PC-3 (cell line): ENCODE measurements around the gene PLXNA2. TPM values are rescaled to one million over a fixed set of nuclear protein-coding genes. Genes with fewer than 3 reads are reported as not detected.

Experiments used
- ATAC-seq: fragments of 200-7000 bp; cut with Tn5 transposase; 2 replicates; pipeline ENCODE4 v1.9.1; 2020; ENCODE audit warnings: mild to moderate bottlenecking, moderate library complexity
- BruUV-seq: library from RNA; stranded (reverse); fragments of 400-500 nt; replicated peaks from 2 replicates; lab custom pipeline; 2021; lab: Mats Ljungman, UMichigan
- CTCF ChIA-PET: fragments of 300-600 bp; sonication (Branson Sonifier 250); formaldehyde crosslinking; loops from one replicate; lab custom pipeline; 2022; ENCODE audit warnings: antibody characterized with exemption; lab: Charles Lee
- POLR2A ChIA-PET: fragments of 300-600 bp; sonication (Branson Sonifier 250); formaldehyde crosslinking; loops from one replicate; lab custom pipeline; 2022; ENCODE audit warnings: antibody characterized with exemption; ENCODE audit not compliant: unreplicated experiment; lab: Charles Lee
- DNase-seq: peaks from one replicate; pipeline ENCODE4 v3.0.0-alpha.2; 2015
- H2AFZ ChIP-seq: fragments of 300-600 bp; sonication (generic); 2 replicates; pipeline ENCODE4 v1.6.0; 2016; ENCODE audit warnings: antibody characterized with exemption, low read length
- H3F3A ChIP-seq: fragments of 300-600 bp; sonication (generic); one replicate; pipeline ENCODE4 v1.6.0; 2017; ENCODE audit warnings: antibody characterized with exemption, low read length, control low read depth, mild to moderate bottlenecking; ENCODE audit not compliant: unreplicated experiment
- H3K27ac ChIP-seq: fragments of 300-600 bp; sonication (generic); 2 replicates; pipeline ENCODE4 v1.5.1; 2016; ENCODE audit warnings: mild to moderate bottlenecking, low read length
- H3K27me3 ChIP-seq: fragments of 300-600 bp; sonication (generic); 2 replicates; pipeline ENCODE4 v1.6.1; 2016; ENCODE audit warnings: low read length, mixed read lengths
- H3K36me3 ChIP-seq: fragments of 300-600 bp; sonication (generic); 2 replicates; pipeline ENCODE4 v1.6.1; 2016; ENCODE audit warnings: low read depth, mixed run types, low read length, mixed read lengths
- H3K4me1 ChIP-seq: fragments of 300-600 bp; sonication (generic); 2 replicates; pipeline ENCODE4 v1.5.1; 2016; ENCODE audit warnings: low read length; ENCODE audit not compliant: insufficient read depth
- H3K4me2 ChIP-seq: fragments of 300-600 bp; sonication (generic); 2 replicates; pipeline ENCODE4 v1.6.0; 2016; ENCODE audit warnings: low read length
- H3K4me3 ChIP-seq: fragments of 300-600 bp; sonication (generic); 2 replicates; pipeline ENCODE4 v1.5.1; 2016; ENCODE audit warnings: mild to moderate bottlenecking, low read length, mixed read lengths
- H3K79me2 ChIP-seq: fragments of 300-600 bp; sonication (generic); 2 replicates; pipeline ENCODE4 v1.6.1; 2017; ENCODE audit warnings: low read length, mixed read lengths
- H3K9ac ChIP-seq: fragments of 300-600 bp; sonication (generic); 2 replicates; pipeline ENCODE4 v1.6.0; 2016; ENCODE audit warnings: mild to moderate bottlenecking, low read length
- H3K9me2 ChIP-seq: fragments of 300-600 bp; sonication (generic); replicated peaks from 2 replicates; pipeline ENCODE4 v1.6.1; 2016; ENCODE audit warnings: mixed run types, low read length, mixed read lengths
- H3K9me3 ChIP-seq: fragments of 300-600 bp; sonication (generic); 2 replicates; pipeline ENCODE4 v1.6.1; 2016; ENCODE audit warnings: low read length, mixed read lengths
- H4K20me1 ChIP-seq: fragments of 300-600 bp; sonication (generic); 2 replicates; pipeline ENCODE4 v1.6.1; 2016; ENCODE audit warnings: low read length, mixed read lengths
- CTCF ChIP-seq: fragments of 300-600 bp; sonication (generic); conservative IDR thresholded peaks from 2 replicates; pipeline ENCODE4 v1.5.1; 2017; ENCODE audit warnings: antibody characterized with exemption, low read depth, mild to moderate bottlenecking, low read length
- EZH2 ChIP-seq: fragments of 300-600 bp; sonication (generic); IDR thresholded peaks from one replicate; pipeline ENCODE4 v1.6.1; 2017; ENCODE audit warnings: antibody characterized with exemption, mild to moderate bottlenecking, low read length; ENCODE audit not compliant: unreplicated experiment
- EZH2phosphoT487 ChIP-seq: fragments of 300-600 bp; sonication (generic); IDR thresholded peaks from 2 replicates; pipeline ENCODE4 v1.6.1; 2018; ENCODE audit warnings: mild to moderate bottlenecking, antibody characterized with exemption, low read length, borderline replicate concordance
- intact Hi-C: fragments of 100-400 bp; cut with micrococcal nuclease; formaldehyde crosslinking; loops from 2 replicates; pipeline ENCODE4 v1.9.0; 2023
- total RNA-seq: library from RNA; depleted of rRNA; stranded (reverse); fragments of >200 nt; gene quantifications from 2 replicates; pipeline ENCODE4 v1.2.3, GENCODE V29; 2014

Gene PLXNA2
- total RNA-seq, 1 experiment from 2014 or later: 16.2 TPM

GRCh38 chr1:208171616-208172422 lies 72.4 kb downstream of the PLXNA2 start:
- no peak for TF ChIP-seq EZH2
- no peak for TF ChIP-seq CTCF
- TF ChIP-seq EZH2phosphoT487: no peak
- H3K27ac ChIP-seq: no peak overlapping the region
- no TSS peak for BruUV-seq
- no peaks in the 10 kb centered on the region for H3K9me2 ChIP-seq
- ATAC-seq: no peak
- no peak overlapping the region for H2AFZ ChIP-seq
- no peak overlapping the region for H3K4me3 ChIP-seq
- H3K79me2 ChIP-seq: no peaks in the 10 kb centered on the region
- no peaks in the 10 kb centered on the region for H3K9me3 ChIP-seq
- H3K36me3 ChIP-seq: no peaks in the 10 kb centered on the region
- 0 out of 2 replicates have a peak, but pooled peaks cover 7% of the 10 kb centered on the region for H3K4me1 ChIP-seq
- H3K4me2 ChIP-seq: no peak overlapping the region
- H3K27me3 ChIP-seq: no peaks in the 10 kb centered on the region
- H4K20me1 ChIP-seq: no peaks in the 10 kb centered on the region
- ChIA-PET CTCF (no interaction called here), POLR2A (no interaction called here)
- no peaks in the 10 kb centered on the region for H3F3A ChIP-seq
- no peak overlapping the region for H3K9ac ChIP-seq
- intact Hi-C loops: no loop called here
- DNase-seq: no peak

GRCh38 chr1:208170252-208170651 lies 73.9 kb downstream of the PLXNA2 start:
- DNase-seq (no peak), ATAC-seq (no peak)
- ChIA-PET CTCF (no interaction called here), POLR2A (no interaction called here)
- H3K4me2 ChIP-seq: no peak overlapping the region
- H3K9me2 ChIP-seq: no peaks in the 10 kb centered on the region
- BruUV-seq: no TSS peak
- H3K4me1 ChIP-seq: 0 out of 2 replicates have a peak, but pooled peaks cover 6% of the 10 kb centered on the region
- no peak overlapping the region for H3K9ac ChIP-seq
- H3F3A ChIP-seq: no peaks in the 10 kb centered on the region
- H3K27ac ChIP-seq: no peak overlapping the region
- H2AFZ ChIP-seq: no peak overlapping the region
- no peaks in the 10 kb centered on the region for H3K79me2 ChIP-seq
- H4K20me1 ChIP-seq: no peaks in the 10 kb centered on the region
- no peak overlapping the region for H3K4me3 ChIP-seq
- no peaks in the 10 kb centered on the region for H3K36me3 ChIP-seq
- intact Hi-C loops: no loop called here
- TF ChIP-seq CTCF (no peak), EZH2 (no peak), EZH2phosphoT487 (no peak)
- H3K9me3 ChIP-seq: no peaks in the 10 kb centered on the region
- no peaks in the 10 kb centered on the region for H3K27me3 ChIP-seq
